Testis (tissue), 3 donors: ENCODE results near the gene APOL5. TPM values are rescaled to one million over a fixed set of nuclear protein-coding genes. Genes with fewer than 3 reads are reported as not detected.

Experiments used
- DNase-seq: peaks from one replicate; pipeline ENCODE4 v3.0.0-alpha.2; 2019
- H3K27ac ChIP-seq, 2 donors: fragments of 200-600 bp; sonication (generic); one replicate each; pipeline ENCODE4 v1.5.1; 2019
- H3K27me3 ChIP-seq: fragments of 200-600 bp; sonication (generic); one replicate; pipeline ENCODE4 v1.5.1; 2019
- H3K36me3 ChIP-seq: fragments of 200-600 bp; sonication (generic); one replicate; pipeline ENCODE4 v1.5.1; 2017; ENCODE audit warnings: low read depth; ENCODE audit errors: missing control alignments
- H3K4me1 ChIP-seq: fragments of 200-600 bp; sonication (generic); one replicate; pipeline ENCODE4 v1.5.1; 2019
- H3K4me3 ChIP-seq, 2 donors: fragments of 200-600 bp; sonication (generic); one replicate each; pipeline ENCODE4 v1.5.1; 2017 to 2019
- H3K9me3 ChIP-seq: fragments of 200-600 bp; sonication (generic); one replicate; pipeline ENCODE4 v1.5.1; 2017
- POLR2A ChIP-seq: fragments of 450-650 bp; IDR thresholded peaks from one replicate; pipeline ENCODE4 v1.6.1; 2017; ENCODE audit warnings: antibody characterized with exemption, mild to moderate bottlenecking, moderate library complexity
- WGBS, 2 donors: methylation state at CpG; one replicate each; pipeline ENCODE4 v1.1.5; 2018; 5-methylcytosine and 5-hydroxymethylcytosine counted together
- intact Hi-C: fragments of 100-400 bp; cut with DNase I; formaldehyde crosslinking; loops from one replicate; pipeline ENCODE4 v1.15.1; 2023; ENCODE audit warnings: low total_unique reads
- polyA plus RNA-seq: library from polyadenylated mRNA; stranded (reverse); fragments of 350-450 nt; fragmentation: Illumina TruSeq; extraction: RNeasy Lipid Tissue Mini Kit (QIAGEN cat#74804); gene quantifications from one replicate; pipeline ENCODE4 v1.2.3, GENCODE V29; 2014; ENCODE audit warnings: low read depth, low replicate concordance; ENCODE audit not compliant: insufficient read depth
- total RNA-seq, 2 donors: library from RNA; depleted of rRNA; stranded (reverse); fragments of >200 nt; gene quantifications; one replicate each; pipeline ENCODE4 v1.2.3, GENCODE V29; 2016
- TF ChIP-seq, protein P1 (sequence below), 3 experiments: fragments of 450-650 bp in 2 of 3; fragments of 200-600 bp in 1 of 3; sonication (generic) in 1 of 3; IDR thresholded peaks; one replicate each; pipeline ENCODE4 v1.5.1; 2016 to 2019; ENCODE audit warnings: antibody characterized with exemption in 3 of 3, mild to moderate bottlenecking in 2 of 3, moderate library complexity in 1 of 3

The APOL5 gene
- total and polyA plus RNA-seq, 3 donors from 2014 or later: 0.31 to 0.74 TPM; not detected in 1

DNA sequence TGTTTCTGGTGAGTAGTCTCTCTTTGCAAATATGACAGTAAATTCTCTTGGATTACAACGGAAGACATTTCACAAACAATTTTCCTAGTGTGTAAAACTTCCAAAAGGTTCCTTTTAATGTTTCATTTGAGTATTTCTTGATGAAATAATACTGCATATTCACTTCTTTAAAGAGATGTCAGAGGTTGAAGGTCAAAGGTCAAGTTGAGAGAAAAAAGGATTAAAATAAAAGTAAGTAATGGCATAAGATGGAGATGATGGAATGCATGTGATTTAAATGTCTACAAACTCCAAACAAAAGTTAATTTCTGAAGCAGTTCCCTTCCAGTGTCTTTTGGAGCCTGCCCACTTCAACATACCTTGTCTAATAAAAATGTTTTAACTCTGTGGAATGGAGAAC is 40.7 kb downstream of the APOL5 start:
- WGBS, 2 donors: 86 to 87% methylated on average over 1 of the region's 1 CpG
- TF ChIP-seq, protein P1, sequence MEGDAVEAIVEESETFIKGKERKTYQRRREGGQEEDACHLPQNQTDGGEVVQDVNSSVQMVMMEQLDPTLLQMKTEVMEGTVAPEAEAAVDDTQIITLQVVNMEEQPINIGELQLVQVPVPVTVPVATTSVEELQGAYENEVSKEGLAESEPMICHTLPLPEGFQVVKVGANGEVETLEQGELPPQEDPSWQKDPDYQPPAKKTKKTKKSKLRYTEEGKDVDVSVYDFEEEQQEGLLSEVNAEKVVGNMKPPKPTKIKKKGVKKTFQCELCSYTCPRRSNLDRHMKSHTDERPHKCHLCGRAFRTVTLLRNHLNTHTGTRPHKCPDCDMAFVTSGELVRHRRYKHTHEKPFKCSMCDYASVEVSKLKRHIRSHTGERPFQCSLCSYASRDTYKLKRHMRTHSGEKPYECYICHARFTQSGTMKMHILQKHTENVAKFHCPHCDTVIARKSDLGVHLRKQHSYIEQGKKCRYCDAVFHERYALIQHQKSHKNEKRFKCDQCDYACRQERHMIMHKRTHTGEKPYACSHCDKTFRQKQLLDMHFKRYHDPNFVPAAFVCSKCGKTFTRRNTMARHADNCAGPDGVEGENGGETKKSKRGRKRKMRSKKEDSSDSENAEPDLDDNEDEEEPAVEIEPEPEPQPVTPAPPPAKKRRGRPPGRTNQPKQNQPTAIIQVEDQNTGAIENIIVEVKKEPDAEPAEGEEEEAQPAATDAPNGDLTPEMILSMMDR (IDR thresholded peaks at IDR 0.05): no peak
- no peak for TF ChIP-seq POLR2A
- Histone ChIP-seq H3K4me3 (no peak overlapping the region), H3K36me3 (no peaks in the 10 kb centered on the region), H3K9me3 (no peaks in the 10 kb centered on the region), H3K4me1 (no peaks in the 10 kb centered on the region), H3K27me3 (no peaks in the 10 kb centered on the region), H3K27ac (no peak overlapping the region)
- intact Hi-C loops: no loop called here
- DNase-seq: no peak

DNA sequence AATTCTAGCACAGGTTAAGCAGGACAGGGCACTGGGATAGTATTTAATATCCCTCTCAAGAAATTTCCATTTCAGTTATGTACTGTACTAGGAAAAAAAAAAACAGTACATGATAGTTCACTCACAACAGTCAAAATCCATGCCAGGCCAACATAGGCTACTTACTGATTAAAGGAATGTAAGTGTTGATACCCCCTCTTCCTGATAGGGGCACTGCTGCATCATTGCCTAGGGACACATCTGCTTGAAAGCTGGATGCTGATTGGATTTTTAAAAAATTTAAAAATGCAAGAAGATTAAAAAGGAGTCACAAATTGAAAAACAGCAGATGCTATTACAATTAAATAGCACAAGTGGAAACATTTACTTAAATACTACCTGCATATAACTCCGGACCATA is 43.4 kb downstream of the APOL5 start:
- intact Hi-C loops: no loop called here
- Histone ChIP-seq H3K27me3 (no peaks in the 10 kb centered on the region), H3K27ac (no peak overlapping the region), H3K36me3 (no peaks in the 10 kb centered on the region), H3K4me1 (no peaks in the 10 kb centered on the region), H3K4me3 (no peak overlapping the region), H3K9me3 (no peaks in the 10 kb centered on the region)
- WGBS, 2 donors: 95 to 97% methylated on average over 1 of the region's 1 CpG
- TF ChIP-seq POLR2A: no peak
- TF ChIP-seq, protein P1 (IDR thresholded peaks at IDR 0.05): no peak
- DNase-seq: no peak

DNA sequence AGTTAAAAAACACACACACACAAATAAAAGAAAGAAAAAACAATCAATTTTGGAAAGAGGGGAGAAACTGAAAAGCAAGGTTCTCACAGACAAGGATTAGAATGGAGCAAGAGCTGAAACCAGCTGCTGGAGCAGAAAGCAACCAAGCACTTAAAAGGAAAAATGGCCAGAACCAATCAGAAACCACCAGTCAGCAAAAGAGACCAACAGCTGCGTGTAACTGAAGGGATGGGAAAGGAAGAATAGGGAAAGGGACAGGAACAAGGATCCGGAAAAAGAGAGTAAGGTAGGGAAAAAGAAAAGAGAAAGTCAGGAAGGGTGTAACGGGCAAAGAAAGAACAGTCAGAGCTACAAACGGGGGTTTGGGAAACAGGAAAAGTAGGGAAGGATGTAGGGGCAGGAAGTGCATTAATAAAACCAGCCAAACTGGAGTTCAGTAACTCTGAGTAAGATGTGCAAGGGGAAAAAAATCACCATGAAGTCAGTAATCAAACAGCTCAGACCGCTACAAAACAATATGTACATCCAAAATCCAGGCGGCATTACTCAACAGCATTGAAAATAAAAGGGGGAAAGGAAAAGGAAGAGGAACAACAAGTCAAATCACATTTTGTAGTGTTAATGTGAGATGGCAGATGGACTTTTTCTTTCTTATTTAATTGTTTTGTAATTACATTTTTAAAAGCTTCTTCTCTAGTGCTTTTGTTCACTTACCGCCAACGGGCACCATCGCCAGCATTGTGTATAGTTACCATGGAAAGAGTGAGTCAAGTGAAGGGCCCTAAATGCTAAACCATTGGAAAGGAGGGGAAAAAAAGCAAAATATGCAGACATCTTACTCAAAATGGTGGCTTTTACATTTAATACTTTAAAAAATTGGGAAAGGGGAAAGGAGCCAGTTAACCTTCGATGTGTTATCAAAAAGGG is 49.2 kb downstream of the APOL5 start:
- Histone ChIP-seq H3K9me3 (no peaks in the 10 kb centered on the region), H3K4me1 (no peaks in the 10 kb centered on the region), H3K27me3 (no peaks in the 10 kb centered on the region), H3K27ac (peak overlapping the region in 1 of 2 donors; percentile 35), H3K4me3 (no peak overlapping the region), H3K36me3 (no peaks in the 10 kb centered on the region)
- no peak for DNase-seq
- 72 to 76% methylated on average over 10 of the region's 10 CpGs for WGBS, 2 donors
- no peak for TF ChIP-seq POLR2A
- TF ChIP-seq, protein P1 (IDR thresholded peaks at IDR 0.05): no peak
- intact Hi-C loops: no loop called here

DNA sequence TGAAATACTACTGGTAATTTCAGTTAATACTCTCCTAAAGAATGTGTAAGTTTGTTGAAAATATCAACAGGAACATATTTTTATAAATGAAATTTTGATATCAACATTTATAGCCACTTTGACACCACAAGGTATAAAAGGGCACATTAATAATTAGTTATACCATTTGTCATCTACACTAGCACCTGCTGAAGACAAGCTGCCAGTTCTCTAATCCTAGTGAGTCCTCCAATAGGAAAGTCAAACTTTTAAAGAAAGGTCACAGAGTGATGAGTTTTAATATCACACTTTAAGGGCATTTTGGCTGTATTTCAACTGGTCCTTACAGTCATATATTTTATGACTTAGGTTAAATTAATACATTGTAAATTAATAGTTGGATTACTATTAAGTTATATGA is 52.3 kb downstream of the APOL5 start:
- Histone ChIP-seq H3K27me3 (no peaks in the 10 kb centered on the region), H3K4me1 (no peaks in the 10 kb centered on the region), H3K36me3 (no peaks in the 10 kb centered on the region), H3K4me3 (no peak overlapping the region), H3K27ac (no peak overlapping the region), H3K9me3 (no peaks in the 10 kb centered on the region)
- no peak for DNase-seq
- intact Hi-C loops: no loop called here
- no peak for TF ChIP-seq POLR2A
- TF ChIP-seq, protein P1 (IDR thresholded peaks at IDR 0.05): no peak

DNA sequence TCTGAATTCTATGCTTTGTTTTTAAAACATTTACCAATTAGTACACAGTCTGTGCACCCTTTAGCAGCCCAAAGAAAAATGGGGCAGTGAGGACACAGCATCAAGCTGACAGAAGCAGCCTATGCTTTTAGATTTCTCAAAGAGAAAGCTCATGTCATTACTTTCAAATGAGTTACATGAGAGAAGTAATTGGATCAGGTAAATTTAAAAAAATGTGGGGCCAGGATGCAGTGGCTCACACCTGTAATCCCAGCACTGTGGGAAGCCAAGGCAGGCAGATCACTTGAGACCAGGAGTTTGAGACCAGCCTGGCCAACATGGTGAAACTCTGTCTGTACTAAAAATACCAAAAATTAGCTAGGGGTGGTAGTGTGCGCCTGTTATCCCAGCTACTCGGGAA is 57.7 kb downstream of the APOL5 start:
- H3K4me3 ChIP-seq: no peak overlapping the region
- H3K27me3 ChIP-seq: no peaks in the 10 kb centered on the region
- H3K9me3 ChIP-seq: no peaks in the 10 kb centered on the region
- H3K4me1 ChIP-seq: no peaks in the 10 kb centered on the region
- no peaks in the 10 kb centered on the region for H3K36me3 ChIP-seq
- no peak for DNase-seq
- intact Hi-C loops: no loop called here
- TF ChIP-seq, protein P1 (IDR thresholded peaks at IDR 0.05): no peak
- H3K27ac ChIP-seq: no peak overlapping the region
- 76 to 94% methylated on average over 2 of the region's 2 CpGs for WGBS, 2 donors
